ENCODE measurements around the gene MED12L. TPM values are rescaled to one million over a fixed set of nuclear protein-coding genes. Genes with fewer than 3 reads are reported as not detected.

MED12L gene
- total and polyA plus RNA-seq, 9 of the 15 experiments (the other 6 are each of a cell fraction or from before 2014, with no cell fraction given), result not detected

DNA sequence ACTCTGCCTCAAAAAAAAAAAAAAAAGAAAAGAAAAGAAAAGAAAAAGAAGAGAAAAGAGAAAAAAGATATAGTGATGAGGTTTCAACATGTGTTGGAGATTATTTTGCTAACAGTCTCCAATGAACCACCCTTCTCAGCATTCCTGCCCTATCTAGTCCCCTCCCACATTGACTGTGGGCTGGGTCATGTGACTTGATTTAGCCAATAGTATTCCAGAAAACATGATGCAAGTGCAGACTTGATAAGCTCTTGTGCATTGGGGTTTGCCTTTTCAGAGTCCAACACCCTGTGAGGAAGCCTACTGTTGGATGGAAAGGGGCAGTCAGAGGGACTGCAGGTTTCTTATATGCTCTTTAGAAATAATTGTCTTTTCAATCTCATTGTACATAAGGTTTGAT, 37.8 kb upstream of the MED12L start (continued):
- no peak for TF ChIP-seq ZNF766 (CRISPR knock-in tag; conservative IDR thresholded peaks at IDR 0.05)
- TF ChIP-seq RBM25 (IDR thresholded peaks at IDR 0.05; ENCODE audit: low read depth, low read length, severe bottlenecking), result peak; percentile 9
- TF ChIP-seq, protein P1, sequence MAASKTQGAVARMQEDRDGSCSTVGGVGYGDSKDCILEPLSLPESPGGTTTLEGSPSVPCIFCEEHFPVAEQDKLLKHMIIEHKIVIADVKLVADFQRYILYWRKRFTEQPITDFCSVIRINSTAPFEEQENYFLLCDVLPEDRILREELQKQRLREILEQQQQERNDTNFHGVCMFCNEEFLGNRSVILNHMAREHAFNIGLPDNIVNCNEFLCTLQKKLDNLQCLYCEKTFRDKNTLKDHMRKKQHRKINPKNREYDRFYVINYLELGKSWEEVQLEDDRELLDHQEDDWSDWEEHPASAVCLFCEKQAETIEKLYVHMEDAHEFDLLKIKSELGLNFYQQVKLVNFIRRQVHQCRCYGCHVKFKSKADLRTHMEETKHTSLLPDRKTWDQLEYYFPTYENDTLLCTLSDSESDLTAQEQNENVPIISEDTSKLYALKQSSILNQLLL (CRISPR knock-in tag; IDR thresholded peaks at IDR 0.05; ENCODE audit: borderline replicate concordance), result no peak
- TF ChIP-seq CEBPG (CRISPR knock-in tag; IDR thresholded peaks at IDR 0.05), result no peak
- TF ChIP-seq CEBPG (tag; conservative IDR thresholded peaks at IDR 0.05 in 1 of 2, IDR thresholded peaks at IDR 0.05 in 1 of 2), result 0 out of 4 replicates have a peak, but pooled peaks of 1 of the 2 experiments have one; percentile 20
- no peak for TF ChIP-seq DNMT1 (IDR thresholded peaks at IDR 0.05)
- TF ChIP-seq SP1 (CRISPR knock-in tag; IDR thresholded peaks at IDR 0.05), result no peak
- peak; percentile 73 for TF ChIP-seq CEBPB (tag; IDR thresholded peaks at IDR 0.05)
- TF ChIP-seq, protein P2, sequence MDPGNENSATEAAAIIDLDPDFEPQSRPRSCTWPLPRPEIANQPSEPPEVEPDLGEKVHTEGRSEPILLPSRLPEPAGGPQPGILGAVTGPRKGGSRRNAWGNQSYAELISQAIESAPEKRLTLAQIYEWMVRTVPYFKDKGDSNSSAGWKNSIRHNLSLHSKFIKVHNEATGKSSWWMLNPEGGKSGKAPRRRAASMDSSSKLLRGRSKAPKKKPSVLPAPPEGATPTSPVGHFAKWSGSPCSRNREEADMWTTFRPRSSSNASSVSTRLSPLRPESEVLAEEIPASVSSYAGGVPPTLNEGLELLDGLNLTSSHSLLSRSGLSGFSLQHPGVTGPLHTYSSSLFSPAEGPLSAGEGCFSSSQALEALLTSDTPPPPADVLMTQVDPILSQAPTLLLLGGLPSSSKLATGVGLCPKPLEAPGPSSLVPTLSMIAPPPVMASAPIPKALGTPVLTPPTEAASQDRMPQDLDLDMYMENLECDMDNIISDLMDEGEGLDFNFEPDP (CRISPR knock-in tag; IDR thresholded peaks at IDR 0.05), result no peak
- no peak for TF ChIP-seq RBM34 (IDR thresholded peaks at IDR 0.05; ENCODE audit: borderline replicate concordance, insufficient read depth, low read length)
- TF ChIP-seq HDAC1 (IDR thresholded peaks at IDR 0.05), result no peak
- no peak for TF ChIP-seq PHF21A (IDR thresholded peaks at IDR 0.05; ENCODE audit: borderline replicate concordance, low read depth)
- TF ChIP-seq RBM15 (IDR thresholded peaks at IDR 0.05; ENCODE audit: insufficient read depth, low read length), result no peak
- no peak for TF ChIP-seq FOXM1 (IDR thresholded peaks at IDR 0.05; ENCODE audit: low read depth)
- no peak for TF ChIP-seq FOXM1 (CRISPR knock-in tag; IDR thresholded peaks at IDR 0.05; ENCODE audit: low read depth)
- TF ChIP-seq MED1 (CRISPR knock-in tag; IDR thresholded peaks at IDR 0.05; ENCODE audit: borderline replicate concordance), result no peak
- no peak for TF ChIP-seq HNRNPH1 (optimal IDR thresholded peaks at IDR 0.05; ENCODE audit: low read depth, low read length)
- TF ChIP-seq OTX1 (CRISPR knock-in tag; IDR thresholded peaks at IDR 0.05), result no peak
- no peak for TF ChIP-seq HMGN3 (IDR thresholded peaks at IDR 0.05; ENCODE audit: borderline replicate concordance, extremely low read depth, insufficient read length, low read depth, low read length)
- no peak for TF ChIP-seq ADNP (tag; IDR thresholded peaks at IDR 0.05)
- no peak for TF ChIP-seq ZNF384 (IDR thresholded peaks at IDR 0.05; ENCODE audit: low read depth, low read length)

All from K562 (cell line).